A549 treated with CpdA at 1 μM for 4 hours (cell line): Measurements from ENCODE around the gene ITPKC. TPM values are rescaled to one million over a fixed set of nuclear protein-coding genes. Genes with fewer than 3 reads are reported as not detected.

Source experiments
- total RNA-seq: library from RNA; stranded (reverse); fragments of 200-300 nt; extraction: Qiagen RNA extraction; gene quantifications from 5 replicates; pipeline ENCODE4 v1.2.3, GENCODE V29; 2022; ENCODE audit warnings: low read depth

ITPKC gene
- total RNA-seq: 15.6 to 19.0 TPM (median 18.5 TPM) in 5 replicates

GRCh38 chr19:40716482-40717324 lies at the start of gene ITPKC, which contains the start of gene COQ8B:
Gene ITPKC (plus strand): TSS chr19:40717112. CDS start chr19:40717136, 24 bp downstream.
Gene COQ8B (minus strand): TSS chr19:40716886. CDS start chr19:40714632, 2,254 bp downstream.

DNA sequence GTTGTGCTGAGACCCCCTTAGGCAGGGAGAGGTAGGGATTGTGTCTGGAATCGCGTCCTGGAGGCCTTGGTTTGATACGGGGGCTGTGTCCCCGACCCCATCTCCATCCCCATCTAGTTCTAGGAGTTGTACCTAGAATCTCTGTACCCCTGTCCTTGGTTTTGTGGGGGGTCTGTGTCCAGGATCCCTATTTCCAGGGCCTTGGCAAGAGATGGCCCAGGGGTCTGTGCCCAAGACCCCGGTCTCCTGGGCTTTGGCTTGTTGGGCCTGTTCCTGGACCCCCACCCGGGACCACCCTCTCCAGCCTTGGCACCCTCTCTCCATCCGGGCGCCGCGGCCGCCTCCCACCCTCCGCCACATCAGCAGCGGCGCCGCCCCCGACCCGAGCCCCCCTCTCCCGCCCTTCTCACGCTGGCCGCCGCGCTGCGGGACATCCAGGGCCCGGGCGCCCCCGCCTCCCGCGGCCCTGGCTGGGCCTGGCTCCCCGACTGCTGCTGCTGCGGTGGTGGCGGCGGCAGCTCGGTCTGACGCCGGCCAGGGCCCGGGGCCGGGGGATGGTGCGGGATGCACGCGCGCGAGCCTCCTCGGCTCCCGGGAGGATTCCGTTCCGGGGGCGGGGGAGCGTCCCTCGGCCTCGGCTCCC lies 26.7 kb upstream of the ITPKC start, which contains the start of gene NUMBL:
Gene NUMBL, minus strand, starts transcription at position 602 of the 643 bp plus-strand sequence. Its CDS starts 168 bp downstream, at position 434.

GRCh38 chr19:40750058-40750873 lies 33.4 kb downstream of the ITPKC start, which contains the start of gene ACTMAP:
Gene ACTMAP (minus strand): TSS chr19:40750477. CDS start chr19:40749803, 674 bp downstream.

DNA sequence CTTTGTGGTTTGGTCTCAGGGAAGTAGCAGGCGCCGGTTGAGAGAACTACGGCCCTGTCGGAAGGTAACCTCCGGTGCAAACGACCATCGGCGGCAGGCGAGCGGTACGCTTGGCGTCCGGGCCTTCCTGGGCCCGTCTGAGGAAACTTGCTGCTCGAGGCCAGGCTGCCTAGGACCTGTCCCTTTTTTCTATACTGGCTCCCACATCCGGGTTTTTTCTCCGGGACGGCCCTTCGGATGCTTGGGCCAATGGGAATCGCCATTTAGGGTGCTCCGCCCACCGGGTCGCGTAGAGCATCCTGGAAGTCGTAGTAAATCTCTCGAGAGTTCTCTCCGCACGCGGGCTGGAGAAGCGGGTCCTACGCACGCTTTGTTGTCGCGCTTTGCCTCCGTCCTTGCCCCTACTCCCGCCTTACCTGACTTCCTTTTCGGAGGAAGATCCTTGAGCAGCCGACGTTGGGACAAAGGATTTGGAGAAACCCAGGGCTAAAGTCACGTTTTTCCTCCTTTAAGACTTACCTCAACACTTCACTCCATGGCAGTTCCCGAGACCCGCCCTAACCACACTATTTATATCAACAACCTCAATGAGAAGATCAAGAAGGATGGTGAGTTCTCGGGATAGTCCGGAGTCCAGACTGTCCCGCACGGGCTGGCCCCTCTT lies 34.1 kb downstream of the ITPKC start, which contains the start of gene SNRPA:
Gene SNRPA, plus strand, starts transcription at position 330 of the 664 bp plus-strand sequence. Its CDS starts 206 bp downstream, at position 536.

DNA sequence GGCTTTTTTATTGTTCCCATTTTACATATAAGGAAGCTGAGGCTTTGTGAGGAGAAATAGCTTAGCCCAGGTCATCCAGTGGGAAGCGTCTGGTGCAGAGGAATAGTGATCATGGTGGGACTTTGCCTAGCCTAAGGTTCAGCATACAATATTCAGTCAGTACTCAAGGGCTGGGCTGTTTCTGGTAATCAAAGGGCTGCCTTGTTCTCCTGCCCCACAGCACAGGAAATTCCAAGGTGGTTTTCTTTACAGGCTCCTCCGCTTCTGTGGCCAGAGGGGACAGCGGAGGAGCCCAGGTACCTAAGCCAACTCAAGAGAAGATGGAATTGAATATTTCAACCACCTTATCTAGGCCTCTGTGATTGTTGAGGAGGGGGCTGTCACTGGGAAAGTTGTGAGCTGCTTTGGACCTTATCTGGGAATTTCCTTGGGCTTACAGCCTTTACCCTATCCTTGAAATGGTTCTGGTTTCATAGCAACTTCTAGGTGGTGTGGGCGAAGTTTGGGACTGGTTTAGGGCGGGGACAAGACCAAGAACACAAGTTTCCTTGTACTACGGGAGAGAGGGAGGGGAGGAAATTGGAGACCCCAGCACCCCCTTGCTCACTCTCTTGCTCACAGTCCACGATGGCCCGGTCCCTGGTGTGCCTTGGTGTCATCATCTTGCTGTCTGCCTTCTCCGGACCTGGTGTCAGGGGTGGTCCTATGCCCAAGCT lies 58.2 kb downstream of the ITPKC start, which contains the start of gene MIA:
Gene MIA, plus strand, starts transcription at position 606 of the 716 bp plus-strand sequence. Its CDS starts 22 bp downstream, at position 628.

GRCh38 chr19:40777937-40778705 lies 61.2 kb downstream of the ITPKC start, which contains the start of gene RAB4B:
Gene RAB4B (plus strand): TSS chr19:40778247. CDS start chr19:40778376, 129 bp downstream.

Other genes starting within 250 kb of the ITPKC start
- 107 to 161 TPM (median 136 TPM) in 5 replicates for gene SHKBP1, start 140.2 kb upstream of the ITPKC start, total RNA-seq
- gene LTBP4, start 115.7 kb upstream of the ITPKC start, total RNA-seq: 44.4 to 77.5 TPM (median 55.6 TPM) in 5 replicates
- gene NUMBL, start 26.5 kb upstream of the ITPKC start, total RNA-seq: 50.2 to 67.7 TPM (median 56.5 TPM) in 5 replicates
- 62.8 to 73.6 TPM (median 64.7 TPM) in 5 replicates for gene COQ8B, start 226 bp upstream of the ITPKC start, total RNA-seq
- gene ACTMAP, start 33.4 kb downstream of the ITPKC start, total RNA-seq: 16.2 to 22.4 TPM (median 17.8 TPM) in 5 replicates
- 155 to 196 TPM (median 163 TPM) in 5 replicates for gene SNRPA, start 34.1 kb downstream of the ITPKC start, total RNA-seq
- gene MIA, start 58.4 kb downstream of the ITPKC start, total RNA-seq: 0.33 to 0.64 TPM in 2 of 5 replicates, not detected in the others
- gene RAB4B, start 61.1 kb downstream of the ITPKC start, total RNA-seq: 10.8 to 21.0 TPM (median 18.1 TPM) in 5 replicates
- gene EGLN2, start 82.1 kb downstream of the ITPKC start, total RNA-seq: 67.7 to 83.5 TPM (median 83.2 TPM) in 5 replicates
- 0.07 TPM in 1 of 5 replicates, not detected in the others for gene CYP2A6, start 133.3 kb downstream of the ITPKC start, total RNA-seq
- gene CYP2A7, start 165.1 kb downstream of the ITPKC start, total RNA-seq: not detected in 5 replicates